SK-N-SH treated with all-trans-retinoic acid at 6 μM for 48 hours (cell line): Measurements from ENCODE around the gene CYP46A1.
A peak's percentile ranks its signal among the peaks of the same experiment; 100 is the strongest.

Source experiments
- ATAC-seq: fragments of 200-7000 bp; cut with Tn5 transposase; 3 replicates; pipeline ENCODE4 v1.9.1; 2020; ENCODE audit warnings: mild to moderate bottlenecking, moderate library complexity
- ARNTL ChIP-seq: fragments of 450-650 bp; formaldehyde crosslinking; IDR thresholded peaks from 2 replicates; pipeline ENCODE4 v1.5.0; 2020; ENCODE audit warnings: low read depth, mild to moderate bottlenecking, moderate library complexity, borderline replicate concordance
- ESRRG ChIP-seq: fragments of 250-450 bp; sonication (Bioruptor Pico); IDR thresholded peaks from 2 replicates; pipeline ENCODE4 v1.6.1; 2021; ENCODE audit warnings: mild to moderate bottlenecking
- GLIS3 ChIP-seq: fragments of 250-450 bp; sonication (Bioruptor Pico); IDR thresholded peaks from 2 replicates; pipeline ENCODE4 v1.5.0; 2020; ENCODE audit warnings: mild to moderate bottlenecking, moderate library complexity
- PPARA ChIP-seq: fragments of 250-450 bp; sonication (Bioruptor Pico); IDR thresholded peaks from 2 replicates; pipeline ENCODE4 v1.5.0; 2020; ENCODE audit warnings: mild to moderate bottlenecking, borderline replicate concordance
- RARB ChIP-seq: fragments of 250-450 bp; sonication (Bioruptor Pico); IDR thresholded peaks from 2 replicates; pipeline ENCODE4 v1.8.0; 2021; ENCODE audit warnings: mild to moderate bottlenecking, moderate library complexity
- SNAI2 ChIP-seq: fragments of 250-450 bp; sonication (Bioruptor Pico); IDR thresholded peaks from 2 replicates; pipeline ENCODE4 v1.5.0; 2020; ENCODE audit warnings: mild to moderate bottlenecking, moderate library complexity
- TOX ChIP-seq: fragments of 250-450 bp; sonication (Bioruptor Pico); IDR thresholded peaks from 2 replicates; pipeline ENCODE4 v1.8.0; 2021; ENCODE audit warnings: mild to moderate bottlenecking, moderate library complexity, borderline replicate concordance
- TSHZ2 ChIP-seq: fragments of 250-450 bp; sonication (Bioruptor Pico); IDR thresholded peaks from 2 replicates; pipeline ENCODE4 v1.5.0; 2020; ENCODE audit warnings: mild to moderate bottlenecking, moderate library complexity
- ZC3H10 ChIP-seq: fragments of 250-450 bp; sonication (Bioruptor Pico); IDR thresholded peaks from 2 replicates; pipeline ENCODE4 v1.5.1; 2021; ENCODE audit warnings: mild to moderate bottlenecking, moderate library complexity
- ZFP3 ChIP-seq: fragments of 250-450 bp; sonication (Bioruptor Pico); IDR thresholded peaks from 2 replicates; pipeline ENCODE4 v1.5.0; 2020; ENCODE audit warnings: mild to moderate bottlenecking, moderate library complexity
- ZFP30 ChIP-seq: fragments of 450-650 bp; formaldehyde crosslinking; IDR thresholded peaks from 2 replicates; pipeline ENCODE4 v1.5.0; 2022; ENCODE audit warnings: mild to moderate bottlenecking, moderate library complexity
- ZNF565 ChIP-seq: fragments of 450-650 bp; formaldehyde crosslinking; conservative IDR thresholded peaks from 2 replicates; pipeline ENCODE4 v1.5.0; 2020; ENCODE audit warnings: low read depth, mild to moderate bottlenecking, moderate library complexity
- ZNF70 ChIP-seq: fragments of 450-650 bp; formaldehyde crosslinking; IDR thresholded peaks from 2 replicates; pipeline ENCODE4 v1.5.0; 2020; ENCODE audit warnings: mild to moderate bottlenecking, moderate library complexity
- ZNF8 ChIP-seq: fragments of 450-650 bp; formaldehyde crosslinking; IDR thresholded peaks from 2 replicates; pipeline ENCODE4 v1.5.0; 2020; ENCODE audit warnings: mild to moderate bottlenecking, moderate library complexity
- TF ChIP-seq, protein P1 (sequence below): fragments of 250-450 bp; sonication (Bioruptor Pico); IDR thresholded peaks from 2 replicates; pipeline ENCODE4 v1.8.0; 2020; ENCODE audit warnings: mild to moderate bottlenecking, moderate library complexity, borderline replicate concordance
- TF ChIP-seq, protein P2 (sequence below): fragments of 250-450 bp; sonication (Bioruptor Pico); IDR thresholded peaks from 2 replicates; pipeline ENCODE4 v1.5.1; 2020; ENCODE audit warnings: low read depth, mild to moderate bottlenecking, moderate library complexity

CYP46A1 gene

DNA sequence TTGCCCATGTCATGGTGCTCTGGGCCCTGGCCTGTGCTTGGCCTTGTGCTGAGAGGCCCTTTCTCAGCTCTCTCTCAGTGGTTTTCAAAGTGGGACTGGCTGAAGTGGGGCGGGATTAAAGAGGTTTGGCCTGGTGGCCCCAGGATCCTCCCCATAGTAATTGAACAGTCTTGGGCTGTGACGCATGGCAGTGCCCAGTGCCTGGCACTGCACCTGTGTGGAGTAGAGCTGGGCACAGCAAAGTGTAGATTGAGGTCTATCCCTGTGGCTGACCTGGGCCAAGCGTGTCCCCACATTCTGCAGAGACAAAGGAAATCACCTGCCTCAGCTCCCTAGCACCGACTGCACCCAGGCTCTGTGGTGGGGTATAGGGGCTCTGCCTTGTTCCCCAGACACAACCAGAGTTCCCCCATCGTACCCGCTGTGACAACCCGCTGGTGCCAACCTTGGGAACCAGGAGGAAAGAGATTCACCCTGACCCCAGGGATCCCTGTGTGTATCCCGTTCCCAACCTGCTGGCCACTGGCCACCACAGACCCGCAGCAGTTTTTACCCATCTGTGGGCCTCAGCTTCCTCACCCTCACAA is 9.9 kb upstream of the CYP46A1 start:
- no peak for TF ChIP-seq ESRRG (CRISPR knock-in tag)
- no peak for TF ChIP-seq SNAI2 (CRISPR knock-in tag)
- no peak for TF ChIP-seq ARNTL (CRISPR knock-in tag)
- no peak for TF ChIP-seq PPARA (CRISPR knock-in tag)
- TF ChIP-seq, protein P1, sequence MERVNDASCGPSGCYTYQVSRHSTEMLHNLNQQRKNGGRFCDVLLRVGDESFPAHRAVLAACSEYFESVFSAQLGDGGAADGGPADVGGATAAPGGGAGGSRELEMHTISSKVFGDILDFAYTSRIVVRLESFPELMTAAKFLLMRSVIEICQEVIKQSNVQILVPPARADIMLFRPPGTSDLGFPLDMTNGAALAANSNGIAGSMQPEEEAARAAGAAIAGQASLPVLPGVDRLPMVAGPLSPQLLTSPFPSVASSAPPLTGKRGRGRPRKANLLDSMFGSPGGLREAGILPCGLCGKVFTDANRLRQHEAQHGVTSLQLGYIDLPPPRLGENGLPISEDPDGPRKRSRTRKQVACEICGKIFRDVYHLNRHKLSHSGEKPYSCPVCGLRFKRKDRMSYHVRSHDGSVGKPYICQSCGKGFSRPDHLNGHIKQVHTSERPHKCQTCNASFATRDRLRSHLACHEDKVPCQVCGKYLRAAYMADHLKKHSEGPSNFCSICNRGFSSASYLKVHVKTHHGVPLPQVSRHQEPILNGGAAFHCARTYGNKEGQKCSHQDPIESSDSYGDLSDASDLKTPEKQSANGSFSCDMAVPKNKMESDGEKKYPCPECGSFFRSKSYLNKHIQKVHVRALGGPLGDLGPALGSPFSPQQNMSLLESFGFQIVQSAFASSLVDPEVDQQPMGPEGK (CRISPR knock-in tag): no peak
- ATAC-seq: no peak

DNA sequence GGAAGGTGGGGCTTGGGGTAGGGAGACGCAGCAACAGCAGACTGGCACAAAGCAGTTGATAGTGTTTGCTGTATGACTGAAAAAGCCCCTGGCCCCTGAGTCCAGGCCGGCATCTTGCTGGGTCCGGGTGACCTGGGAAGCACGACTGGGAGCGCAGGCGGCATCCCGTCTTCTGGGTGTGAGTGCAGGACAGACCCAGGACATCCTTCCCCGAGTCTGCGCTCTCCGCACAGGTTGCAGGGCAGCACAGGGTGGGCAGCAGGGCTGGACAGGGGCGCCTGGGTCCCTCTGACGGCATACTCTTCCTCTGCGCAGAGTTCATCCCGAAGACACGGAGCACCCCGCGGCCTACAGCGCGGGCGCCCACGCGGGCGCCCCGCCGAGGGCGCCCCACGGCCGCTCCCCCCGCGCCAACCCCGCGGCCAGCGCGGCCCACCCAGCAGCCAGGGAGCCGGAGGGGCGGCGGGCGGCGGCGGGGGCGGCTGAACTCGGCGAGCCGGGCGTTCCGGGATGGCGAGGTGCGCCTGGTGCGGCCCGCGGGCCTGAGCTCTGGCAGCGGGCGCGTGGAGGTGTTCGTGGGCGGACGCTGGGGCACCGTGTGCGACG is 9.2 kb upstream of the CYP46A1 start:
- no peak for ATAC-seq
- TF ChIP-seq ZNF70 (no peak), ESRRG (CRISPR knock-in tag) (no peak), ZNF8 (CRISPR knock-in tag) (no peak), ARNTL (CRISPR knock-in tag) (no peak), RARB (CRISPR knock-in tag) (no peak), TSHZ2 (CRISPR knock-in tag) (no peak), ZC3H10 (CRISPR knock-in tag) (no peak), SNAI2 (CRISPR knock-in tag) (no peak), ZFP30 (no peak)
- TF ChIP-seq, protein P2, sequence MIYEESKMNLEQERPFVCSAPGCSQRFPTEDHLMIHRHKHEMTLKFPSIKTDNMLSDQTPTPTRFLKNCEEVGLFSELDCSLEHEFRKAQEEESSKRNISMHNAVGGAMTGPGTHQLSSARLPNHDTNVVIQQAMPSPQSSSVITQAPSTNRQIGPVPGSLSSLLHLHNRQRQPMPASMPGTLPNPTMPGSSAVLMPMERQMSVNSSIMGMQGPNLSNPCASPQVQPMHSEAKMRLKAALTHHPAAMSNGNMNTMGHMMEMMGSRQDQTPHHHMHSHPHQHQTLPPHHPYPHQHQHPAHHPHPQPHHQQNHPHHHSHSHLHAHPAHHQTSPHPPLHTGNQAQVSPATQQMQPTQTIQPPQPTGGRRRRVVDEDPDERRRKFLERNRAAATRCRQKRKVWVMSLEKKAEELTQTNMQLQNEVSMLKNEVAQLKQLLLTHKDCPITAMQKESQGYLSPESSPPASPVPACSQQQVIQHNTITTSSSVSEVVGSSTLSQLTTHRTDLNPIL: no peak

- TF ChIP-seq RARB (CRISPR knock-in tag) (no peak), GLIS3 (no peak)
- TF ChIP-seq, protein P1 (CRISPR knock-in tag): no peak
- TF ChIP-seq, all 23 proteins: peak for 0
- ATAC-seq: peak; percentile 22; the same call in 2 of the 3 replicates
Measured at GRCh38 chr14:99675382-99675835, 8.7 kb upstream of the CYP46A1 start.

DNA sequence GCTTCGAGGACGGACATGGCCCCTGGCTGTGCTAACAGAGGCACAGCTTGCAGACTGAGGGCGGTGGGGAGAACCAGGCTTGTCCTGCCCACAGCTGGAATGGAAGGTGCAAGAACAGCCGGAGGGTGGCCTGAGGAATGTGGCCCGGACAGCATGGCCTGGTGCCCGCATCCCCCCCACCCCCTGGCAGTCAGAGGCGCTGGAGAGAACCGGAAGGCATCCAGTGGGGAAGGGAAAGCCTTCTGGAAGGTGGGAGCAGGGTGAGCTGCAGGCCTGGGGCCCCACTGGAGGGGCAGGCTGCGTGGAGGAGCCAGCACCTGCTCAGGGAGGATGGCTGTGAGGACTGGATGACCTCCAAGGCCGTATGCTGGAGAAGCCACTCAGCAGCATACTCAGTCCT is 8.1 kb upstream of the CYP46A1 start:
- TF ChIP-seq ZNF565 (CRISPR knock-in tag): no peak
- TF ChIP-seq ZC3H10 (CRISPR knock-in tag): no peak
- TF ChIP-seq, protein P1 (CRISPR knock-in tag): no peak
- no peak for TF ChIP-seq ZNF8 (CRISPR knock-in tag)
- TF ChIP-seq ZFP3 (CRISPR knock-in tag): no peak
- no peak for TF ChIP-seq ZNF70
- no peak for TF ChIP-seq ZFP30
- no peak for TF ChIP-seq TOX (CRISPR knock-in tag)
- TF ChIP-seq, all 23 proteins: peak for 0
- ATAC-seq: no peak
